LNCAP (cell line): ENCODE data around the gene PARP9.

Experiments used
- CTCF ChIP-seq: fragments of 450-650 bp; IDR thresholded peaks from 2 replicates; pipeline ENCODE4 v1.5.1; 2017; ENCODE audit warnings: mild to moderate bottlenecking

PARP9 gene

GRCh38 chr3:122516846-122517360, 47.2 kb downstream of the PARP9 start:
- TF ChIP-seq CTCF = no peak

GRCh38 chr3:122515870-122516269, 48.2 kb downstream of the PARP9 start:
- no peak for TF ChIP-seq CTCF

- no peak for TF ChIP-seq CTCF
Measured at GRCh38 chr3:122515020-122515468, 49.1 kb downstream of the PARP9 start.

- TF ChIP-seq CTCF = no peak
Measured at GRCh38 chr3:122514123-122515019, 49.7 kb downstream of the PARP9 start, which contains the start of gene KPNA1. Gene KPNA1 (minus strand): TSS chr3:122514939. CDS start chr3:122496565, 18,374 bp downstream.

GRCh38 chr3:122513386-122514122, 50.5 kb downstream of the PARP9 start:
- no peak for TF ChIP-seq CTCF

- TF ChIP-seq CTCF = no peak
Measured at GRCh38 chr3:122512284-122512683, 51.8 kb downstream of the PARP9 start.

- no peak for TF ChIP-seq CTCF
Measured at GRCh38 chr3:122510878-122511535, 53.1 kb downstream of the PARP9 start.
